Uterus (tissue), 4 donors: ENCODE data around the gene WDTC1. TPM values are rescaled to one million over a fixed set of nuclear protein-coding genes. Genes with fewer than 3 reads are reported as not detected.
A peak's percentile ranks its signal among the peaks of the same experiment; 100 is the strongest.
"Not testable (repeated sequence)": the region's sequence is repeated elsewhere in the genome, so short reads cannot be mapped to it uniquely, and the experiment has no call there.

Source experiments
- DNase-seq, 2 donors: peaks; one replicate each; pipeline ENCODE4 v3.0.0-alpha.2; 2019 to 2020
- H3K27ac ChIP-seq, 2 donors: fragments of 200-600 bp; sonication (generic); 1 replicate in 1 of 2; 2 replicates in 1 of 2; pipeline ENCODE4 v1.5.1; 2016 to 2018
- H3K27me3 ChIP-seq, 2 donors: fragments of 200-600 bp; sonication (generic); one replicate each; pipeline ENCODE4 v1.5.1; 2018 to 2019; ENCODE audit warnings: control low read depth in 1 of 2
- H3K36me3 ChIP-seq, 2 donors: fragments of 200-600 bp; sonication (generic); one replicate each; pipeline ENCODE4 v1.5.1; 2019; ENCODE audit warnings: control low read depth in 1 of 2
- H3K4me1 ChIP-seq, 2 donors: fragments of 200-600 bp; sonication (generic); one replicate each; pipeline ENCODE4 v1.5.1; 2018 to 2019; ENCODE audit warnings: control low read depth in 1 of 2
- H3K4me3 ChIP-seq, 2 donors: fragments of 200-600 bp; sonication (generic); 1 replicate in 1 of 2; 2 replicates in 1 of 2; pipeline ENCODE4 v1.5.1; 2018 to 2019; ENCODE audit warnings: mild to moderate bottlenecking in 1 of 2
- H3K9me3 ChIP-seq, 2 donors: fragments of 200-600 bp; sonication (generic); one replicate each; pipeline ENCODE4 v1.5.1; 2019; ENCODE audit warnings: control low read depth in 1 of 2
- POLR2A ChIP-seq, 2 donors: fragments of 450-650 bp; IDR thresholded peaks; one replicate each; pipeline ENCODE4 v1.6.1; 2016; ENCODE audit warnings: antibody characterized with exemption in 2 of 2, mild to moderate bottlenecking in 1 of 2, moderate library complexity in 1 of 2
- intact Hi-C: fragments of 100-400 bp; cut with DNase I; formaldehyde crosslinking; loops from one replicate; pipeline ENCODE4 v1.15.1; 2023; ENCODE audit warnings: low total_unique reads
- total RNA-seq, 4 donors: library from RNA; depleted of rRNA in 3 of 4; stranded (reverse); fragments of >200 nt in 3 of 4; gene quantifications; one replicate each; pipeline versions ENCODE4 v1.1.0 to v1.2.4, GENCODE V29; 2014 to 2023
- TF ChIP-seq, protein P1 (sequence below), 4 experiments: fragments of 200-600 bp in 2 of 4; fragments of 450-650 bp in 2 of 4; sonication (generic) in 2 of 4; IDR thresholded peaks; one replicate each; pipeline ENCODE4 v1.5.1; 2016 to 2019; ENCODE audit warnings: antibody characterized with exemption in 4 of 4, mild to moderate bottlenecking in 2 of 4, moderate library complexity in 1 of 4
- donor health status: DM: yes; HTN: yes; CAD: no.

WDTC1 gene, protein sequence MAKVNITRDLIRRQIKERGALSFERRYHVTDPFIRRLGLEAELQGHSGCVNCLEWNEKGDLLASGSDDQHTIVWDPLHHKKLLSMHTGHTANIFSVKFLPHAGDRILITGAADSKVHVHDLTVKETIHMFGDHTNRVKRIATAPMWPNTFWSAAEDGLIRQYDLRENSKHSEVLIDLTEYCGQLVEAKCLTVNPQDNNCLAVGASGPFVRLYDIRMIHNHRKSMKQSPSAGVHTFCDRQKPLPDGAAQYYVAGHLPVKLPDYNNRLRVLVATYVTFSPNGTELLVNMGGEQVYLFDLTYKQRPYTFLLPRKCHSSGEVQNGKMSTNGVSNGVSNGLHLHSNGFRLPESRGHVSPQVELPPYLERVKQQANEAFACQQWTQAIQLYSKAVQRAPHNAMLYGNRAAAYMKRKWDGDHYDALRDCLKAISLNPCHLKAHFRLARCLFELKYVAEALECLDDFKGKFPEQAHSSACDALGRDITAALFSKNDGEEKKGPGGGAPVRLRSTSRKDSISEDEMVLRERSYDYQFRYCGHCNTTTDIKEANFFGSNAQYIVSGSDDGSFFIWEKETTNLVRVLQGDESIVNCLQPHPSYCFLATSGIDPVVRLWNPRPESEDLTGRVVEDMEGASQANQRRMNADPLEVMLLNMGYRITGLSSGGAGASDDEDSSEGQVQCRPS
- total RNA-seq = 10 to 100 TPM in 3 of 4 donors, 1 to 10 TPM in 1; 5.6 to 45.8 (median 34.2) TPM

GRCh38 chr1:27234049-27234882 is at the start of gene WDTC1:
Gene WDTC1 (plus strand): TSS chr1:27234632. CDS start chr1:27261055, 26,423 bp downstream.
- H3K9me3 ChIP-seq = no peaks in the 10 kb centered on the region
- TF ChIP-seq, protein P1, sequence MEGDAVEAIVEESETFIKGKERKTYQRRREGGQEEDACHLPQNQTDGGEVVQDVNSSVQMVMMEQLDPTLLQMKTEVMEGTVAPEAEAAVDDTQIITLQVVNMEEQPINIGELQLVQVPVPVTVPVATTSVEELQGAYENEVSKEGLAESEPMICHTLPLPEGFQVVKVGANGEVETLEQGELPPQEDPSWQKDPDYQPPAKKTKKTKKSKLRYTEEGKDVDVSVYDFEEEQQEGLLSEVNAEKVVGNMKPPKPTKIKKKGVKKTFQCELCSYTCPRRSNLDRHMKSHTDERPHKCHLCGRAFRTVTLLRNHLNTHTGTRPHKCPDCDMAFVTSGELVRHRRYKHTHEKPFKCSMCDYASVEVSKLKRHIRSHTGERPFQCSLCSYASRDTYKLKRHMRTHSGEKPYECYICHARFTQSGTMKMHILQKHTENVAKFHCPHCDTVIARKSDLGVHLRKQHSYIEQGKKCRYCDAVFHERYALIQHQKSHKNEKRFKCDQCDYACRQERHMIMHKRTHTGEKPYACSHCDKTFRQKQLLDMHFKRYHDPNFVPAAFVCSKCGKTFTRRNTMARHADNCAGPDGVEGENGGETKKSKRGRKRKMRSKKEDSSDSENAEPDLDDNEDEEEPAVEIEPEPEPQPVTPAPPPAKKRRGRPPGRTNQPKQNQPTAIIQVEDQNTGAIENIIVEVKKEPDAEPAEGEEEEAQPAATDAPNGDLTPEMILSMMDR (IDR thresholded peaks at IDR 0.05) = peak in 1 of 4 experiments; percentile 23
- peak; percentile 78 to 83 for TF ChIP-seq POLR2A (IDR thresholded peaks at IDR 0.05)
- no peaks in the 10 kb centered on the region for H3K27me3 ChIP-seq
- H3K4me3 ChIP-seq = peak within 1 kb of the TSS; percentile 50 to 97
- H3K4me1 ChIP-seq = peaks cover 0 to 7% of the 10 kb centered on the region in 2 donors
- peak within 1 kb of the TSS; percentile 85 to 91 for H3K27ac ChIP-seq
- peak; percentile 97 to 98 for DNase-seq
- intact Hi-C loops = no loop called here
- no peaks in the 10 kb centered on the region for H3K36me3 ChIP-seq

DNA sequence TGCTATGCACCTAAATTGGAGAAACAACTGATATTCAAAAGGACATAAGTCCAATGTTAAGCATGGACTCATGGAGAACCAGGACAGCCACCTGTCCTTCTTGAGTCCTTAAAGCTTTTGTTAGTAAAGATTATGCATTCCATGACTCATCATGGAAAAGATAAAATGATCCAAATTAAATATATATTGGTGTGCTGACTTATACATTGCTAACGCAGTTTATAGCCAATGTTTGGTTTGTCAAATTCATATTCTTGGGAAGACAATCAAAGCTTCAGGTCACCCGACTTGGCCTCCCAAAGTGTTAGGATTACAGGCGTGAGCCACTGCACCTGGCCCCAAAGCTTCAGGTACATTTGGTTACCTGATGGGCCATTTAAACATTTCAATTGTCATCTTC is 49.8 kb upstream of the WDTC1 start:
- H3K27ac ChIP-seq, H3K36me3 ChIP-seq, DNase-seq, H3K9me3 ChIP-seq, intact Hi-C loops, H3K27me3 ChIP-seq, H3K4me1 ChIP-seq, H3K4me3 ChIP-seq: not testable (repeated sequence)

GRCh38 chr1:27192039-27192529 is 42.3 kb upstream of the WDTC1 start:
- Histone ChIP-seq H3K27ac (no peak overlapping the region), H3K9me3 (no peaks in the 10 kb centered on the region), H3K4me3 (no peak overlapping the region), H3K36me3 (no peaks in the 10 kb centered on the region), H3K4me1 (no peaks in the 10 kb centered on the region), H3K27me3 (no peaks in the 10 kb centered on the region)
- intact Hi-C loops = no loop called here
- no peak for TF ChIP-seq POLR2A (IDR thresholded peaks at IDR 0.05)
- no peak for DNase-seq

GRCh38 chr1:27193194-27193593 is 41.2 kb upstream of the WDTC1 start:
- DNase-seq = no peak
- H3K36me3 ChIP-seq = no peaks in the 10 kb centered on the region
- H3K4me1 ChIP-seq = no peaks in the 10 kb centered on the region
- H3K9me3 ChIP-seq = no peaks in the 10 kb centered on the region
- H3K4me3 ChIP-seq = no peak overlapping the region
- H3K27ac ChIP-seq = no peak overlapping the region
- intact Hi-C loops = no loop called here
- TF ChIP-seq, protein P1 (IDR thresholded peaks at IDR 0.05) = no peak
- no peak for TF ChIP-seq POLR2A (IDR thresholded peaks at IDR 0.05)
- H3K27me3 ChIP-seq = no peaks in the 10 kb centered on the region

DNA sequence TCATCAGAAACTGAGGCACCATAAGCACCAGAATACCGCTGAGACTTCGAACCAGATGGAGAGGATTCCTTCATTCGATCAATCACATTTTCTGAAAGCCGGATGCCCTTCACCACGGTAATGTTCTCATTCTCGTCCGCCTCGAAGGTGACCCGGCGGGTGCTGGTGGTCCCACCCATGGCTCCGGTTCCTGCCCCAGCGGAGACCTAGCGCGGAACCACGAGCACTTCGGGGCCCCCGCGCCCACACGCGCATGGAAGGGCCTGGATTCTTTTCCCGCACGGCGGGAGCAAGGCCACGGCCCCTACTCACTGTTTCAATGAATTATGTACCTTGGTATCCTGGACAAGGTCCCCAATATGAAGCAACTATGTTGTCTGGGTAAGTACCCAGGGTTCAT is 33.1 kb upstream of the WDTC1 start:
- intact Hi-C loops = no loop called here
- Histone ChIP-seq H3K4me1 (no peaks in the 10 kb centered on the region), H3K36me3 (no peaks in the 10 kb centered on the region), H3K27me3 (no peaks in the 10 kb centered on the region), H3K4me3 (no peak overlapping the region), H3K9me3 (no peaks in the 10 kb centered on the region), H3K27ac (no peak overlapping the region)
- DNase-seq = no peak
- TF ChIP-seq, protein P1 (IDR thresholded peaks at IDR 0.05) = no peak
- TF ChIP-seq POLR2A (IDR thresholded peaks at IDR 0.05) = no peak
